PC-3 (cell line): ENCODE measurements around the gene SLC16A7. TPM values are rescaled to one million over a fixed set of nuclear protein-coding genes. Genes with fewer than 3 reads are reported as not detected.

Experiments
- ATAC-seq: fragments of 200-7000 bp; cut with Tn5 transposase; 2 replicates; pipeline ENCODE4 v1.9.1; 2020; ENCODE audit warnings: mild to moderate bottlenecking, moderate library complexity
- BruUV-seq: library from RNA; stranded (reverse); fragments of 400-500 nt; replicated peaks from 2 replicates; lab custom pipeline; 2021; lab: Mats Ljungman, UMichigan
- CTCF ChIA-PET: fragments of 300-600 bp; sonication (Branson Sonifier 250); formaldehyde crosslinking; loops from one replicate; lab custom pipeline; 2022; ENCODE audit warnings: antibody characterized with exemption; lab: Charles Lee
- POLR2A ChIA-PET: fragments of 300-600 bp; sonication (Branson Sonifier 250); formaldehyde crosslinking; loops from one replicate; lab custom pipeline; 2022; ENCODE audit warnings: antibody characterized with exemption; ENCODE audit not compliant: unreplicated experiment; lab: Charles Lee
- DNase-seq: peaks from one replicate; pipeline ENCODE4 v3.0.0-alpha.2; 2015
- H2AFZ ChIP-seq: fragments of 300-600 bp; sonication (generic); 2 replicates; pipeline ENCODE4 v1.6.0; 2016; ENCODE audit warnings: antibody characterized with exemption, low read length
- H3F3A ChIP-seq: fragments of 300-600 bp; sonication (generic); one replicate; pipeline ENCODE4 v1.6.0; 2017; ENCODE audit warnings: antibody characterized with exemption, low read length, control low read depth, mild to moderate bottlenecking; ENCODE audit not compliant: unreplicated experiment
- H3K27ac ChIP-seq: fragments of 300-600 bp; sonication (generic); 2 replicates; pipeline ENCODE4 v1.5.1; 2016; ENCODE audit warnings: mild to moderate bottlenecking, low read length
- H3K27me3 ChIP-seq: fragments of 300-600 bp; sonication (generic); 2 replicates; pipeline ENCODE4 v1.6.1; 2016; ENCODE audit warnings: low read length, mixed read lengths
- H3K36me3 ChIP-seq: fragments of 300-600 bp; sonication (generic); 2 replicates; pipeline ENCODE4 v1.6.1; 2016; ENCODE audit warnings: low read depth, mixed run types, low read length, mixed read lengths
- H3K4me1 ChIP-seq: fragments of 300-600 bp; sonication (generic); 2 replicates; pipeline ENCODE4 v1.5.1; 2016; ENCODE audit warnings: low read length; ENCODE audit not compliant: insufficient read depth
- H3K4me2 ChIP-seq: fragments of 300-600 bp; sonication (generic); 2 replicates; pipeline ENCODE4 v1.6.0; 2016; ENCODE audit warnings: low read length
- H3K4me3 ChIP-seq: fragments of 300-600 bp; sonication (generic); 2 replicates; pipeline ENCODE4 v1.5.1; 2016; ENCODE audit warnings: mild to moderate bottlenecking, low read length, mixed read lengths
- H3K79me2 ChIP-seq: fragments of 300-600 bp; sonication (generic); 2 replicates; pipeline ENCODE4 v1.6.1; 2017; ENCODE audit warnings: low read length, mixed read lengths
- H3K9ac ChIP-seq: fragments of 300-600 bp; sonication (generic); 2 replicates; pipeline ENCODE4 v1.6.0; 2016; ENCODE audit warnings: mild to moderate bottlenecking, low read length
- H3K9me2 ChIP-seq: fragments of 300-600 bp; sonication (generic); replicated peaks from 2 replicates; pipeline ENCODE4 v1.6.1; 2016; ENCODE audit warnings: mixed run types, low read length, mixed read lengths
- H3K9me3 ChIP-seq: fragments of 300-600 bp; sonication (generic); 2 replicates; pipeline ENCODE4 v1.6.1; 2016; ENCODE audit warnings: low read length, mixed read lengths
- H4K20me1 ChIP-seq: fragments of 300-600 bp; sonication (generic); 2 replicates; pipeline ENCODE4 v1.6.1; 2016; ENCODE audit warnings: low read length, mixed read lengths
- CTCF ChIP-seq: fragments of 300-600 bp; sonication (generic); conservative IDR thresholded peaks from 2 replicates; pipeline ENCODE4 v1.5.1; 2017; ENCODE audit warnings: antibody characterized with exemption, low read depth, mild to moderate bottlenecking, low read length
- EZH2 ChIP-seq: fragments of 300-600 bp; sonication (generic); IDR thresholded peaks from one replicate; pipeline ENCODE4 v1.6.1; 2017; ENCODE audit warnings: antibody characterized with exemption, mild to moderate bottlenecking, low read length; ENCODE audit not compliant: unreplicated experiment
- EZH2phosphoT487 ChIP-seq: fragments of 300-600 bp; sonication (generic); IDR thresholded peaks from 2 replicates; pipeline ENCODE4 v1.6.1; 2018; ENCODE audit warnings: mild to moderate bottlenecking, antibody characterized with exemption, low read length, borderline replicate concordance
- intact Hi-C: fragments of 100-400 bp; cut with micrococcal nuclease; formaldehyde crosslinking; loops from 2 replicates; pipeline ENCODE4 v1.9.0; 2023
- total RNA-seq: library from RNA; depleted of rRNA; stranded (reverse); fragments of >200 nt; gene quantifications from 2 replicates; pipeline ENCODE4 v1.2.3, GENCODE V29; 2014

Gene SLC16A7
- total RNA-seq, 1 experiment from 2014 or later = 11.4 TPM

GRCh38 chr12:59559696-59560095 lies 36.1 kb upstream of the SLC16A7 start:
- no TSS peak for BruUV-seq
- DNase-seq (no peak), ATAC-seq (no peak)
- no peaks in the 10 kb centered on the region for H4K20me1 ChIP-seq
- H3K9ac ChIP-seq = no peak overlapping the region
- no peaks in the 10 kb centered on the region for H3F3A ChIP-seq
- no peaks in the 10 kb centered on the region for H3K79me2 ChIP-seq
- H3K4me1 ChIP-seq = no peaks in the 10 kb centered on the region
- no peaks in the 10 kb centered on the region for H3K27me3 ChIP-seq
- CTCF ChIA-PET = no interaction called here
- POLR2A ChIA-PET = no interaction called here
- no peaks in the 10 kb centered on the region for H3K9me2 ChIP-seq
- TF ChIP-seq EZH2phosphoT487 (no peak), CTCF (no peak), EZH2 (no peak)
- H3K4me2 ChIP-seq = no peak overlapping the region
- H3K27ac ChIP-seq = no peak overlapping the region
- intact Hi-C loops = no loop called here
- H2AFZ ChIP-seq = no peak overlapping the region
- no peaks in the 10 kb centered on the region for H3K9me3 ChIP-seq
- no peaks in the 10 kb centered on the region for H3K36me3 ChIP-seq
- H3K4me3 ChIP-seq = no peak overlapping the region

DNA sequence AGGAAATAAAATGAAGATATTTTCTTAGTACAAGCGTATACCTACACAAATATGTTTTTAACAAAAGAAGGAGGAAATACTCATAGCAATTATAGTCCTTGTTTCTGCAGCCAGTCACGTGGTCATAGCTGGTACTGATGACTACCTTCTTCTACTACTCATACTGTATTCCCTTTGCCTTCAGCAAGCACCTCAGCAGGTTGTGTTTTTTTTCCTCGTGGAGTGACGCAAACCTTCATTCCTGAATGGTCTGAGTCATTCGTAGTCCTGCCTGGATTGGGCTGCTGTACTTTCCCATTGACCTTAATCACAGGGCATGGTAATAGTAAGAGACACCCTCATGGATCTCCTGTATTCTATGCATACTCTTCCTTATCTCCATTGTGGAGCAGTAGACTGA lies 25.7 kb upstream of the SLC16A7 start:
- no peak for ATAC-seq
- TF ChIP-seq CTCF = no peak
- no peak for TF ChIP-seq EZH2
- TF ChIP-seq EZH2phosphoT487 = no peak
- CTCF ChIA-PET = no interaction called here

DNA sequence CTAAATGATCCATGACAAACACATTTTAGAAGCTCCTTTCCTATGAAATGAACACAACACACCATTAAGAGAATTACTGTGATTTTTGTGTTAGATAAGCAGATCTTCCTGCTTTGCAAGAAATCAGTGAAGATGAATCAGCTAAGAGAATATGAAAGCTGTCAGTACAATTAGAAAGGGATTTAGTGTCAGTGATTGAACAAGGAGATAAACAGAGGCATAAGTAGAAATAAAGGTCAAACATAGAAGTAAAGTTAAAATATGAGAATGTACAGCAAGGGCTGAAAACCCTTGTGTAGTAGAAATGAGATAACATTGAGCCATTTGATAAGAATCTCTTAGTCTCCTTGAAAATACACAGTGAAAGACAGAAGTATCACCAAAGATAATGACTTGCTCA lies 21.4 kb upstream of the SLC16A7 start:
- H3K4me3 ChIP-seq = no peak overlapping the region
- TF ChIP-seq EZH2phosphoT487 (no peak), CTCF (no peak), EZH2 (no peak)
- 0 out of 2 replicates have a peak, but pooled peaks cover 3% of the 10 kb centered on the region for H3K27me3 ChIP-seq
- no peaks in the 10 kb centered on the region for H3K36me3 ChIP-seq
- no peaks in the 10 kb centered on the region for H3F3A ChIP-seq
- H3K79me2 ChIP-seq = no peaks in the 10 kb centered on the region
- no peak overlapping the region for H3K27ac ChIP-seq
- no peak overlapping the region for H3K9ac ChIP-seq
- no peak for DNase-seq
- H3K9me3 ChIP-seq = no peaks in the 10 kb centered on the region
- intact Hi-C loops = no loop called here
- no peaks in the 10 kb centered on the region for H3K4me1 ChIP-seq
- no peaks in the 10 kb centered on the region for H4K20me1 ChIP-seq
- no peak overlapping the region for H3K4me2 ChIP-seq
- ChIA-PET POLR2A (interaction anchor here (0.7 kb wide), 1 partner anchor 904 kb away, joined by 5 read pairs; no protein-coding TSS in a partner anchor), CTCF (no interaction called here)
- no peaks in the 10 kb centered on the region for H3K9me2 ChIP-seq
- no TSS peak for BruUV-seq
- ATAC-seq = no peak
- no peak overlapping the region for H2AFZ ChIP-seq

More for the DNA sequence above, 25.7 kb upstream of the SLC16A7 start:
- intact Hi-C loops = no loop called here
- Histone ChIP-seq H3K9me3 (no peaks in the 10 kb centered on the region), H3K4me3 (no peak overlapping the region), H3K9me2 (no peaks in the 10 kb centered on the region), H3K36me3 (no peaks in the 10 kb centered on the region), H3K27me3 (no peaks in the 10 kb centered on the region), H3K4me1 (no peaks in the 10 kb centered on the region), H3K79me2 (no peaks in the 10 kb centered on the region), H3F3A (no peaks in the 10 kb centered on the region), H3K9ac (no peak overlapping the region), H3K4me2 (no peak overlapping the region), H2AFZ (no peak overlapping the region), H4K20me1 (no peaks in the 10 kb centered on the region), H3K27ac (no peak overlapping the region)
- peak; percentile 59 for DNase-seq
- no TSS peak for BruUV-seq
- POLR2A ChIA-PET = no interaction called here
